ENCODE results near the gene DENND1B. TPM values are rescaled to one million over a fixed set of nuclear protein-coding genes. Genes with fewer than 3 reads are reported as not detected.

The DENND1B gene
- total and polyA plus RNA-seq, 9 donors, result 3.1 to 8.9 (median 4.7) TPM

DNA sequence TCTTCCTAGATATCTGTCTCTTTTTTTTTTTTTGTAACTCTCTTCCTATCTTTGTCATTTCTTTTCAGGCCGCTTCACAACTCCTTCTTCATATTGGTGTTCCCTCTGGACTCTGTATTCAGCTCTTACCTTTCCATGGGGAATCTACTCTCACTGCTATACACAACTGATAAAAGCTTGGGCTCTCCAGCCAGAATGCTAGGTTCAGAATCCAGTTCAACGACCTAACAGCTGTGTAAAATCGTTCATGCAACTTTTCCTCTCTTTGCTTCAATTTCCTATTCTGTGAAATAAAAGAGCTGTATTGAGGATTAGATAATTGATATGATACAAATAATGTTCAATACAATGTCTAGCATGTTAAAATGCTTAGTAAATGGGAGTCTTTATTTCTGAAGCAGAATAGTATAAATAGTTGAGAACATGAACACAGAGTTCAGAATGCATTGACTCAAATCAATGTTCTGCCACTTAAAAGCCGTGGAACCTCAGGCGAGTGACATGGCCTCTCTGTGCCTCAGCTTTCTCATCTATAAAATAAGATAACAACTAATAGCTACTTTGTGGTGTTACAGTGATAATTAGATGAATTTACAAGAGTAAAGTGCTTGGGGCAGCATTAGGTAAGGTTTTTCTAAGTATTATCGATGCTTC, 88.5 kb downstream of the DENND1B start:
- WGBS (ENCODE audit: insufficient coverage), result 100% methylated on average over 1 of the region's 6 CpGs
- no peaks in the 10 kb centered on the region for H3K4me1 ChIP-seq (ENCODE audit: control insufficient read depth, insufficient read depth, low read length)

DNA sequence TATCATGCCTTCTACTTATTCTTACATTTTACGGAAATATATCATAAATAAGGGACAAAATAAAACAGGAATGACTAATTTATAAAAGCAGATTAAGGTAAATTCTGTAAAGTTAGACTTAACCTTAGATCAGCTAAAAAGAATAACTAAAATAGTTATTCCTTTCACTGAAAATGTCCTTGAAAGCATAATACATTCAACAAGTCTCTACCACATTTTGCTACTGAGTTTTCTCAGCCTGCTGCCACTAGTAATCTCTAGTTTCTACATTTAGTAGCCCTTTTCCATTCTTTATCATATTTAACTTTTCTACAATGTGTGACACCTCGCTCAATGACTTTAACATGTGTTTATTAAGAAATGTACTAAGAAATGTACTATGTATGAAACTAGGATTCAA, 89.0 kb downstream of the DENND1B start:
- no peaks in the 10 kb centered on the region for H3K4me1 ChIP-seq (ENCODE audit: control insufficient read depth, insufficient read depth, low read length)
- no peaks in the 10 kb centered on the region for H3K36me3 ChIP-seq (ENCODE audit: control insufficient read depth, insufficient read depth, low read length)
- no peak overlapping the region for H3K27ac ChIP-seq (ENCODE audit: low read length)
- no CpG with 5 or more reads among the region's 2 CpGs for WGBS (ENCODE audit: insufficient coverage)
- H3K9me3 ChIP-seq (replicated peaks; ENCODE audit: control insufficient read depth, low read depth, low read length), result peaks cover 7% of the 10 kb centered on the region
- no peak overlapping the region for H3K4me3 ChIP-seq (ENCODE audit: low read length)
- H3K27me3 ChIP-seq (ENCODE audit: control insufficient read depth, insufficient read depth, low read length), result no peaks in the 10 kb centered on the region
- no peak for DNase-seq

More for the DNA sequence above, 88.5 kb downstream of the DENND1B start:
- DNase-seq, result no peak
- H3K4me3 ChIP-seq (ENCODE audit: low read length), result no peak overlapping the region
- peaks cover 7% of the 10 kb centered on the region for H3K9me3 ChIP-seq (replicated peaks; ENCODE audit: control insufficient read depth, low read depth, low read length)
- H3K36me3 ChIP-seq (ENCODE audit: control insufficient read depth, insufficient read depth, low read length), result no peaks in the 10 kb centered on the region
- no peaks in the 10 kb centered on the region for H3K27me3 ChIP-seq (ENCODE audit: control insufficient read depth, insufficient read depth, low read length)
- no peak overlapping the region for H3K27ac ChIP-seq (ENCODE audit: low read length)

DNA sequence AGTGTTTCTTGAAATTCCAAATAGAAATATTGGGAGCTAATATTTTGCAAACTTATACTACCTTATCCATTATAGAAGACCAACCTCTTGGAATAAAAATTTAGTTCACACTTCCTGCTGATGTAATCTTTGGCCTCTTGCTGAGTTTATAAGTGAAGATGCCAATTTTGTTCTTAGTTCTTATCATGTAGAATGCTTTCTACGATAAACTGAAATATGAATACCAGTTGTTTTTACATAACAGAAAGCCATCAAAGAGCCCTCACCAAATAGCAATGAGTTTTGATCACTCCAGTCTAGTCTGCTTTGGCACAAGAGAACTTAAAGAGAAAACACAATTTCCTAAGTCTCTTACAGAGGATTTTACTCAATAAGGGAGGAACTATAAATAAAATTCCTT, 89.5 kb downstream of the DENND1B start:
- no peaks in the 10 kb centered on the region for H3K4me1 ChIP-seq (ENCODE audit: control insufficient read depth, insufficient read depth, low read length)
- peaks cover 7% of the 10 kb centered on the region for H3K9me3 ChIP-seq (replicated peaks; ENCODE audit: control insufficient read depth, low read depth, low read length)
- H3K27me3 ChIP-seq (ENCODE audit: control insufficient read depth, insufficient read depth, low read length), result no peaks in the 10 kb centered on the region
- WGBS (ENCODE audit: insufficient coverage), result no CpG with 5 or more reads among the region's 1 CpG
- H3K36me3 ChIP-seq (ENCODE audit: control insufficient read depth, insufficient read depth, low read length), result no peaks in the 10 kb centered on the region
- DNase-seq, result no peak
- no peak overlapping the region for H3K4me3 ChIP-seq (ENCODE audit: low read length)
- H3K27ac ChIP-seq (ENCODE audit: low read length), result no peak overlapping the region

DNA sequence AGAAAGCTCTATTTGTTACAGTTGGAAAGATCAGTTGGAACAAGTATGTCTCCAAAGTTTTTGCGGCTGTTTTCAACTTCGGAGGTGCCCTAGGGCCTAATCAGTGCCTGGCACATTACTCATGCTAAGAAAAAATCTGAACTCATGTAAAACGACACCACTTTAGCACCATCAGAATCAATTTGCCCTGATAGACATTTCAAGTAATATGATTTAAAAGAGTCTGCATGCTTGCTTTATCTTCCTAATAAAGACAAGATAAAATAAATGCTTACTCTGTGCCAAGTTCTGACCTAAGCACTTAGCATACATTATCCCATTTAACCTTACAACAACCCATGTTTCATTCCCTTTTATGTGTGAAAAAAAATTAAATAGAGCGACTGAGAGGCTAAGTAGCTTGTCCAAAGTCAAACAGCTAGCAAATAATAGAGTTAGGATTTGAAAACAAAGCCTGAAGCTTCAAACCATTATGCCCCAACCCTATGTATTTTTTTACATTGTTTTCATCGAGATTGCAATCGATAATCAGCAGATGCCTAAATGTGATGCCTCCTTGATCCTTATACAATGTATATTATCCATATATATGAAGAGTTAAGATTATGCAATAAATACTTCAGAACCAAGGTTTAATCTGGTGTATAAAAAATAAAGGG, 91.3 kb downstream of the DENND1B start:
- Histone ChIP-seq H3K4me3 (ENCODE audit: low read length) (no peak overlapping the region), H3K36me3 (ENCODE audit: control insufficient read depth, insufficient read depth, low read length) (no peaks in the 10 kb centered on the region), H3K4me1 (ENCODE audit: control insufficient read depth, insufficient read depth, low read length) (no peaks in the 10 kb centered on the region), H3K9me3 (replicated peaks; ENCODE audit: control insufficient read depth, low read depth, low read length) (peaks cover 7% of the 10 kb centered on the region), H3K27me3 (ENCODE audit: control insufficient read depth, insufficient read depth, low read length) (no peaks in the 10 kb centered on the region), H3K27ac (ENCODE audit: low read length) (no peak overlapping the region)
- no peak for DNase-seq
- WGBS (ENCODE audit: insufficient coverage), result 100% methylated on average over 1 of the region's 6 CpGs

DNA sequence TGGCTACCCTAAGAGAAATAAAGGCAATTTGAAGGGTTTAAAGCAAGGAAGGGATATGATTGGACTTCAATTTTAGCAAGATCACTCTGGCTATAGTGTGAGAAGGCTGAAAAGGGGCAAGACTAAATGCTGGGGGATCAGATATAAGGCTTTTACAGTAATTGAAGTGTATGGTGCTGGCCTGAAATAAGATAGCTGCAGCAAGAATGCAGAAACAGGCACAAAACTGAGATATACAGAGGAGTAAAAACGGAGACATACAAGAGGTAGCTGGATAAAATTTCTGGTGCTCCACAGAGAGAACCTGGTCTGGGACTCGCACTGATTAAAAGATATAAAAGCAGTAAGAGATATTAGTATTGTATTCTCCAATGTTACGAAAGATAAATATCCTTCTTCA, 92.0 kb downstream of the DENND1B start:
- Histone ChIP-seq H3K27me3 (ENCODE audit: control insufficient read depth, insufficient read depth, low read length) (no peaks in the 10 kb centered on the region), H3K27ac (ENCODE audit: low read length) (no peak overlapping the region), H3K36me3 (ENCODE audit: control insufficient read depth, insufficient read depth, low read length) (no peaks in the 10 kb centered on the region), H3K9me3 (replicated peaks; ENCODE audit: control insufficient read depth, low read depth, low read length) (peaks cover 2% of the 10 kb centered on the region), H3K4me3 (ENCODE audit: low read length) (no peak overlapping the region), H3K4me1 (ENCODE audit: control insufficient read depth, insufficient read depth, low read length) (no peaks in the 10 kb centered on the region)
- DNase-seq, result no peak
- no CpG with 5 or more reads among the region's 3 CpGs for WGBS (ENCODE audit: insufficient coverage)

DNA sequence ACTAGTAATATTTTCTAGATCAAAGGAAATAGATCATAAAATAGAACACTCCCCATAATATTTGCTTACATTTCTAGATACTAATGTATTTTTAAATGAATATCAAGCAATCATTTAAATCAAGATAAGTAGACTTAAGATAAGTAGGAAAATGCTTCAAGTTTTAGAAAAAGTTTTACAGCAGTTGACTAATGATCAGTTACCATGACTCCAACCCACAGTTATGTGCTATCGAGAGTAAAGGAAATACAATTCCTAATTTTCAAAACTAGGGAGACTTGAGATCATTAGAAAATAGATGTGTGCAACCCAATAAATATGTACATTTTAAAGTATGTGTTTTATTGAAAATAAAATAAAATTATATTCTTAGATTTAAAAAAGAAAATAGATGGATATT, 95.0 kb downstream of the DENND1B start:
- no CpG with 5 or more reads among the region's 1 CpG for WGBS (ENCODE audit: insufficient coverage)
- Histone ChIP-seq H3K36me3 (ENCODE audit: control insufficient read depth, insufficient read depth, low read length) (no peaks in the 10 kb centered on the region), H3K27me3 (ENCODE audit: control insufficient read depth, insufficient read depth, low read length) (no peaks in the 10 kb centered on the region), H3K9me3 (replicated peaks; ENCODE audit: control insufficient read depth, low read depth, low read length) (no peaks in the 10 kb centered on the region), H3K4me3 (ENCODE audit: low read length) (no peak overlapping the region), H3K4me1 (ENCODE audit: control insufficient read depth, insufficient read depth, low read length) (peaks cover 3% of the 10 kb centered on the region), H3K27ac (ENCODE audit: low read length) (no peak overlapping the region)
- DNase-seq, result no peak

DNA sequence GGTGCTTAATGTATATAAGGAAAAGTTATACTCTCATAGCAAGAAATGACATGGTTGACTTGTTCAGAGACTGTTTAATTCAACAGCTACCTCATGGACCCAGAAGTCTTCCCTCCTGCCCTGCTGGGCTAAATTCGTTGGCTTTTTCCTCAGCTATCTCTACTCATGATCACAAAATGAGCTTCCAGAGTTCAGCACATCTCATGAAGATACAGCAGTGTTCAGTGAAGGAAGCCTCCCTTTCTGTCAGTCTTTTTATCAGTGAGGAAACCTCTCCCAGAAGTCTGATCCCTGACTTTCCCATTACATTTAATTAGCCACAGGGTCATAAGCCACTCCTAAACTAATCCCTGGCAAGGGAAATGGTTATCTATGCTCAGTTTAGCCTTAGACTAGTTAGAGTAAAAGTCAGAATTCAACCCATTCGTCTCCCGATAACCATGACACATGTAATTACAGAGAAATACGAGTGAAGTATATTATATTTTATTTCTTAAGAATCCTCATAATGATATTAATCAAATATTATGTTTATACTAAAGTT, 97.5 kb downstream of the DENND1B start:
- H3K9me3 ChIP-seq (replicated peaks; ENCODE audit: control insufficient read depth, low read depth, low read length), result no peaks in the 10 kb centered on the region
- no peak overlapping the region for H3K27ac ChIP-seq (ENCODE audit: low read length)
- H3K4me1 ChIP-seq (ENCODE audit: control insufficient read depth, insufficient read depth, low read length), result peaks cover 4% of the 10 kb centered on the region
- DNase-seq, result no peak
- H3K4me3 ChIP-seq (ENCODE audit: low read length), result no peak overlapping the region
- H3K27me3 ChIP-seq (ENCODE audit: control insufficient read depth, insufficient read depth, low read length), result no peaks in the 10 kb centered on the region
- no peaks in the 10 kb centered on the region for H3K36me3 ChIP-seq (ENCODE audit: control insufficient read depth, insufficient read depth, low read length)
- WGBS (ENCODE audit: insufficient coverage), result 33% methylated on average over 1 of the region's 4 CpGs

DNA sequence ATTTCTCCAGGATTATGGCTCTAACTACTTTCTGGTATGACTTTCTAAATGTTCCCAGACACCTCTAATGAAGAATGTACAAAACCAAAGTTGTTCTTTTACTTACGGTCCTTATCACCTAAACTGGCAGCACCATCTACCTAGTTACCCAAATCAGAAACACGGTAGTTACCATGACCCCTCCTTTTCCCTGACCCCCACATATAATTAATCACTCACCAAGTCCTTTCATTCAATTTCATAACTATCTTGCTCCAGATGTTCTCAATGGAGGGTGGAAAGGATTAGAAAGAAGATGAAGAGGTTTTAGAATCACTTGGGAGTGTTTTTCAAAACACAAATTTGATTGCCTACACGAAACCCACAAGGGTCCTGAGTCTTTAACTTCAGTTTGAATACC, 98.0 kb downstream of the DENND1B start:
- H3K9me3 ChIP-seq (replicated peaks; ENCODE audit: control insufficient read depth, low read depth, low read length), result no peaks in the 10 kb centered on the region
- no peaks in the 10 kb centered on the region for H3K27me3 ChIP-seq (ENCODE audit: control insufficient read depth, insufficient read depth, low read length)
- 100% methylated on average over 1 of the region's 3 CpGs for WGBS (ENCODE audit: insufficient coverage)
- DNase-seq, result no peak
- H3K27ac ChIP-seq (ENCODE audit: low read length), result no peak overlapping the region
- H3K36me3 ChIP-seq (ENCODE audit: control insufficient read depth, insufficient read depth, low read length), result no peaks in the 10 kb centered on the region
- H3K4me1 ChIP-seq (ENCODE audit: control insufficient read depth, insufficient read depth, low read length), result peaks cover 4% of the 10 kb centered on the region
- H3K4me3 ChIP-seq (ENCODE audit: low read length), result no peak overlapping the region

DNA sequence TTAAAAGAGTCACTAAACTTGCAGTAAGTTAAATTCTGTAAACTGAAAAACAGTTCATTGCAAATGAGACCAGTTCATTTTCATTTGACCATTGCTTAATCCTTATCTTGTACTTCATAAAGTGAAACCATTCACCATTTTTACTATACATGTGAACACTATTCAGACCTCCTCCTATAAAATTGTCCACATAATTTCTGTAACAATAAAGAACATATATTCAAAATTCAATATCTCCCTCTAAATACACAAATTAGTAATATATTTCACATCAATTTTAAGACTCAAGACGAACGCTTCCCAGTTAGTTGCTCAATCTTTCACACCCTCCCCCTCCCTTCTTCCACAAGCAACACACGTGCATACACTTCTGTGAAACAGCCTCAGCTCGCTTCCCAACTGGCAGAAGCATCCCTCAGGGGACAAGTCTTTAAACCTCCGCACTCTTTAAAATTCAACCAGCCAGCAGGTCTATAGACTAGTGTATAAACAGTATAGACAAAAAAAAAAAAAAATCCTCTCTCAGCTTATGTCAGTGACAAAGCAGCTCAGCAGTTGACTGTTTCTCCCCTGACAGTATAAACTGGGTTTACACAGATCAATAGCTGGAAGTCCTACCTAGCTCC, 99.6 kb downstream of the DENND1B start:
- H3K36me3 ChIP-seq (ENCODE audit: control insufficient read depth, insufficient read depth, low read length), result no peaks in the 10 kb centered on the region
- 0% methylated on average over 2 of the region's 5 CpGs for WGBS (ENCODE audit: insufficient coverage)
- no peaks in the 10 kb centered on the region for H3K9me3 ChIP-seq (replicated peaks; ENCODE audit: control insufficient read depth, low read depth, low read length)
- peaks cover 4% of the 10 kb centered on the region for H3K4me1 ChIP-seq (ENCODE audit: control insufficient read depth, insufficient read depth, low read length)
- peak overlapping the region; percentile 9 for H3K27ac ChIP-seq (ENCODE audit: low read length)
- no peak overlapping the region for H3K4me3 ChIP-seq (ENCODE audit: low read length)
- H3K27me3 ChIP-seq (ENCODE audit: control insufficient read depth, insufficient read depth, low read length), result no peaks in the 10 kb centered on the region
- peak; percentile 85 for DNase-seq

DNA sequence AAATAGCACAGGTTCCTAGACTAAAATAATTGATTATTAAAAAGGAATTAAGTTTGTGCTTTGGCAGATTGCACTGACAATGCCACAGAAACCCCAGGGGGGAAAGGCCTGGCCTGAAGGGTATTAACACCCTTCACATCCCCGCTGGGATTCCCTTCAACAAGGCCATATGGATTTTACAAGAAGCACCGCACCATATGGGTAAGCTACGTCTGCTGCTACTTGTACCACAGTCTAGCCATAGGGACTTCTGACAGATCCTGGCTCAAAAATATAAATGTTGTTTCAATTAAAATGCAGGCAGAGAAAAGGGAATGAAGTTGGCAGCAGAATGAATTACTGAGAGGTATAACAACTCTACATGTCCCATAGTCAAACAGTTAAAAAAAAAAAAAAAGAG, 101.0 kb downstream of the DENND1B start:
- Histone ChIP-seq H3K4me3 (ENCODE audit: low read length) (no peak overlapping the region), H3K36me3 (ENCODE audit: control insufficient read depth, insufficient read depth, low read length) (no peaks in the 10 kb centered on the region), H3K9me3 (replicated peaks; ENCODE audit: control insufficient read depth, low read depth, low read length) (no peaks in the 10 kb centered on the region), H3K4me1 (ENCODE audit: control insufficient read depth, insufficient read depth, low read length) (peaks cover 4% of the 10 kb centered on the region), H3K27me3 (ENCODE audit: control insufficient read depth, insufficient read depth, low read length) (no peaks in the 10 kb centered on the region), H3K27ac (ENCODE audit: low read length) (no peak overlapping the region)
- 29% methylated on average over 1 of the region's 3 CpGs for WGBS (ENCODE audit: insufficient coverage)
- peak; percentile 24 for DNase-seq
